H1 (cell line): ENCODE measurements around the gene PRDM2. TPM values are rescaled to one million over a fixed set of nuclear protein-coding genes. Genes with fewer than 3 reads are reported as not detected.

ENCODE experiments used
- CTCF ChIA-PET: fragments of 300-600 bp; sonication (Branson Sonifier 250); formaldehyde crosslinking; loops from one replicate; lab custom pipeline; 2021; ENCODE audit not compliant: partially characterized antibody; lab: Charles Lee
- POLR2A ChIA-PET: fragments of 300-600 bp; sonication (Branson Sonifier 250); formaldehyde crosslinking; loops from one replicate; lab custom pipeline; 2021; ENCODE audit warnings: inconsistent platforms; ENCODE audit not compliant: partially characterized antibody; lab: Charles Lee
- DNase-seq, 2 experiments: peaks; one replicate each; pipeline versions ENCODE4 v3.0.0 to v3.0.0-alpha.2; 2010 to 2022; ENCODE audit warnings: low spot score in 2 of 2, low read depth in 1 of 2, mixed read lengths in 1 of 2
- FAIRE-seq: peaks from 2 replicates; lab custom pipeline; 2011; peaks lifted over from hg19 to GRCh38; lab: Jason Lieb, UNC
- H2AFZ ChIP-seq: 2 replicates; pipeline ENCODE4 v1.8.1; 2012; ENCODE audit warnings: low read length, inconsistent platforms
- H2AK5ac ChIP-seq: 2 replicates; pipeline ENCODE4 v1.6.1; 2013; ENCODE audit warnings: low read depth, low read length
- H2BK120ac ChIP-seq: replicated peaks from 2 replicates; pipeline ENCODE3; 2013; ENCODE audit warnings: low read depth, low read length, inconsistent platforms
- H2BK12ac ChIP-seq: 2 replicates; pipeline ENCODE4 v1.6.1; 2013; ENCODE audit warnings: low read depth, low read length
- H2BK15ac ChIP-seq: 2 replicates; pipeline ENCODE4 v1.6.1; 2013; ENCODE audit warnings: low read length
- H2BK20ac ChIP-seq: 2 replicates; pipeline ENCODE4 v1.6.1; 2013; ENCODE audit warnings: low read length
- H2BK5ac ChIP-seq: 2 replicates; pipeline ENCODE4 v1.6.1; 2013; ENCODE audit warnings: low read depth, low read length
- H3K14ac ChIP-seq: 2 replicates; pipeline ENCODE4 v1.6.1; 2013; ENCODE audit warnings: inconsistent platforms; ENCODE audit not compliant: insufficient read length
- H3K18ac ChIP-seq: 2 replicates; pipeline ENCODE4 v1.6.1; 2013; ENCODE audit warnings: low read length; ENCODE audit errors: extremely low read depth
- H3K23ac ChIP-seq: 2 replicates; pipeline ENCODE4 v1.6.1; 2013; ENCODE audit warnings: inconsistent platforms; ENCODE audit not compliant: insufficient read length
- H3K23me2 ChIP-seq: 2 replicates; pipeline ENCODE4 v1.6.1; 2013; ENCODE audit warnings: low read depth, low read length
- H3K27ac ChIP-seq: 2 replicates; pipeline ENCODE4 v1.6.1; 2011; ENCODE audit warnings: low read depth, low read length, inconsistent platforms
- H3K27me3 ChIP-seq, 4 experiments: replicated peaks in 1 of 4; 1 replicate in 1 of 4; 2 replicates in 3 of 4; pipeline versions ENCODE4 v1.6.1 to v1.8.1; 2011 to 2013; ENCODE audit warnings: low read length in 3 of 4, mild to moderate bottlenecking in 3 of 4, inconsistent platforms in 2 of 4, mixed read lengths in 2 of 4, moderate library complexity in 1 of 4; ENCODE audit not compliant: control insufficient read depth in 3 of 4, insufficient read depth in 3 of 4; ENCODE audit errors: extremely low read depth in 1 of 4
- H3K36me3 ChIP-seq, 4 experiments: 2 replicates each; pipeline versions ENCODE4 v1.6.1 to v1.8.1; 2011 to 2013; ENCODE audit warnings: mild to moderate bottlenecking in 4 of 4, low read length in 3 of 4, moderate library complexity in 2 of 4, control low read depth in 1 of 4, inconsistent platforms in 1 of 4; ENCODE audit not compliant: insufficient read depth in 4 of 4, control insufficient read depth in 2 of 4
- H3K4ac ChIP-seq: replicated peaks from 2 replicates; pipeline ENCODE3; 2013; ENCODE audit warnings: low read length, low read depth, mixed read lengths, inconsistent platforms; ENCODE audit not compliant: insufficient read length
- H3K4me1 ChIP-seq, 4 experiments: replicated peaks in 1 of 4; 1 replicate in 1 of 4; 2 replicates in 3 of 4; pipeline versions ENCODE4 v1.6.1 to v1.8.1; 2011 to 2013; ENCODE audit warnings: low read length in 3 of 4, inconsistent platforms in 2 of 4, mixed read lengths in 1 of 4; ENCODE audit not compliant: insufficient read depth in 4 of 4, control insufficient read depth in 3 of 4
- H3K4me2 ChIP-seq, 2 experiments: 2 replicates each; pipeline versions ENCODE4 v1.6.1 to v1.8.1; 2011 to 2013; ENCODE audit warnings: low read depth in 2 of 2, low read length in 2 of 2, control low read depth in 1 of 2, inconsistent platforms in 1 of 2, mild to moderate bottlenecking in 1 of 2; ENCODE audit not compliant: insufficient read depth in 1 of 2
- H3K4me3 ChIP-seq, 4 experiments: fragments of 200-600, 300-600 bp in 1 of 4; sonication (generic), shearing (Covaris generic), sonication (Bioruptor Twin) in 1 of 4; 2 replicates each; pipeline versions ENCODE4 v1.5.1 to v1.8.1; 2011 to 2016; ENCODE audit warnings: low read length in 4 of 4, low read depth in 3 of 4, control low read depth in 2 of 4, inconsistent platforms in 2 of 4, mild to moderate bottlenecking in 2 of 4, mixed read lengths in 1 of 4, moderate library complexity in 1 of 4; ENCODE audit not compliant: insufficient read depth in 2 of 4; ENCODE audit errors: extremely low read depth in 1 of 4
- H3K56ac ChIP-seq: replicated peaks from 2 replicates; pipeline ENCODE3; 2013; ENCODE audit warnings: low read depth, mild to moderate bottlenecking, mixed read lengths, low read length, inconsistent platforms; ENCODE audit not compliant: insufficient read length
- H3K79me1 ChIP-seq: 2 replicates; pipeline ENCODE4 v1.6.1; 2013; ENCODE audit warnings: low read depth, low read length, control low read depth
- H3K79me2 ChIP-seq, 2 experiments: 2 replicates each; pipeline versions ENCODE4 v1.6.1 to v1.8.1; 2012 to 2013; ENCODE audit warnings: low read length in 2 of 2, mild to moderate bottlenecking in 2 of 2, inconsistent platforms in 1 of 2; ENCODE audit not compliant: insufficient read depth in 2 of 2, control insufficient read depth in 1 of 2
- H3K9ac ChIP-seq, 4 experiments: replicated peaks in 1 of 4; 1 replicate in 1 of 4; 2 replicates in 3 of 4; pipeline versions ENCODE4 v1.6.1 to v1.8.1; 2011 to 2013; ENCODE audit warnings: low read depth in 3 of 4, low read length in 3 of 4, control low read depth in 2 of 4, mild to moderate bottlenecking in 2 of 4, moderate library complexity in 2 of 4, inconsistent platforms in 1 of 4; ENCODE audit errors: extremely low read depth in 1 of 4
- H3K9me3 ChIP-seq, 2 experiments: 2 replicates each; pipeline versions ENCODE4 v1.6.1 to v1.8.1; 2012 to 2013; ENCODE audit warnings: mild to moderate bottlenecking in 2 of 2, moderate library complexity in 2 of 2, control low read depth in 1 of 2, inconsistent platforms in 1 of 2, low read depth in 1 of 2, low read length in 1 of 2, mixed read lengths in 1 of 2; ENCODE audit not compliant: insufficient read depth in 2 of 2
- H4K20me1 ChIP-seq, 2 experiments: replicated peaks in 1 of 2; 2 replicates each; pipeline versions ENCODE3 to v1.8.1; 2011 to 2013; ENCODE audit warnings: inconsistent platforms in 2 of 2, low read length in 2 of 2, mild to moderate bottlenecking in 1 of 2; ENCODE audit not compliant: insufficient read depth in 2 of 2, control insufficient read depth in 1 of 2
- H4K5ac ChIP-seq: 2 replicates; pipeline ENCODE4 v1.6.1; 2013; ENCODE audit warnings: low read length, low read depth, mixed read lengths, inconsistent platforms; ENCODE audit not compliant: insufficient read length
- H4K8ac ChIP-seq: 2 replicates; pipeline ENCODE4 v1.8.0; 2013; ENCODE audit warnings: mild to moderate bottlenecking, moderate library complexity, low read length, inconsistent platforms; ENCODE audit not compliant: insufficient read depth; ENCODE audit errors: extremely low read depth
- H4K91ac ChIP-seq: replicated peaks from 2 replicates; pipeline ENCODE3; 2013; ENCODE audit warnings: low read length, mixed read lengths, inconsistent platforms; ENCODE audit not compliant: insufficient read length
- JUN ChIP-seq: IDR thresholded peaks from 2 replicates; pipeline ENCODE4 v1.6.1; 2011; ENCODE audit warnings: low read depth, mild to moderate bottlenecking, improper control_type of control experiment, low read length
- WGBS, 2 experiments: shearing (Covaris generic) in 1 of 2; methylation state at CpG; one replicate each; pipeline versions ENCODE4 v1.1.6 to v1.1.7; 2013 to 2015; ENCODE audit warnings: low lambda C conversion rate in 2 of 2, mixed read lengths in 2 of 2, inconsistent platforms in 1 of 2, low coverage in 1 of 2, missing lambda C conversion rate in 1 of 2; ENCODE audit not compliant: insufficient replicate concordance in 2 of 2, insufficient coverage in 1 of 2, insufficient read length in 1 of 2; ENCODE audit errors: extremely low coverage in 1 of 2, missing lambda C conversion rate in 1 of 2; 5-methylcytosine and 5-hydroxymethylcytosine counted together
- polyA plus RNA-seq, 7 experiments: library from polyadenylated mRNA; depleted of rRNA in 3 of 7; stranded (reverse) in 5 of 7; unstranded in 2 of 7; fragments of >200 nt in 5 of 7; fragments of 200-250 nt in 2 of 7; gene quantifications; 1 replicate in 5 of 7; 2 replicates in 1 of 7; 4 replicates in 1 of 7; pipeline versions ENCODE4 v1.2.1 to v1.2.3, GENCODE V29; 2011 to 2013; ENCODE audit warnings: missing spikeins in 2 of 7, mixed read lengths in 2 of 7
- total RNA-seq: library from RNA; stranded (reverse); fragmentation: NEBNext Ultra II Directional; extraction: Animal tissue kit (Norgen Biotek cat#: 25700); gene quantifications from 2 replicates; pipeline ENCODE4 v1.2.1, GENCODE V29; 2021

Gene PRDM2
- total and polyA plus RNA-seq, 2 of the 8 experiments (the other 6 are each of a cell fraction or from before 2014, with no cell fraction given): 5.8 to 21.2 TPM

GRCh38 chr1:13753636-13754402 lies 53.8 kb downstream of the PRDM2 start:
- Histone ChIP-seq H3K4me2 (no peak overlapping the region), H2BK120ac (no peak overlapping the region), H2BK15ac (no peak overlapping the region), H2AFZ (no peak overlapping the region), H3K79me2 (peaks cover 3 to 56% of the 10 kb centered on the region in 2 experiments; a peak in 2 of 4 replicates), H3K14ac (no peak overlapping the region), H2BK12ac (no peak overlapping the region), H3K4me1 (peaks cover 0 to 6% (median 2%) of the 10 kb centered on the region in 4 experiments; a peak in 3 of 7 replicates), H2BK20ac (no peak overlapping the region), H4K20me1 (peaks cover 14 to 15% of the 10 kb centered on the region in 2 experiments), H3K27ac (no peak overlapping the region), H2AK5ac (no peak overlapping the region), H3K4ac (no peak overlapping the region), H3K23ac (no peak overlapping the region), H2BK5ac (no peak overlapping the region), H3K23me2 (0 out of 2 replicates have a peak, but pooled peaks cover 1% of the 10 kb centered on the region), H3K9ac (no peak overlapping the region), H3K4me3 (no peak overlapping the region), H4K8ac (no peak overlapping the region), H3K27me3 (peaks cover 0 to 2% (median 0%) of the 10 kb centered on the region in 4 experiments; a peak in 1 of 7 replicates), H3K79me1 (no peaks in the 10 kb centered on the region), H4K91ac (no peak overlapping the region), H3K56ac (no peak overlapping the region), H3K18ac (no peak overlapping the region), H3K36me3 (no peaks in the 10 kb centered on the region), H4K5ac (no peak overlapping the region), H3K9me3 (no peaks in the 10 kb centered on the region)
- ChIA-PET POLR2A (no interaction called here), CTCF (interaction anchor here (0.8 to 1.8 kb wide), 4 partner anchors 11 to 60 kb away, joined by 3 to 9 read pairs (median 4); no protein-coding TSS in a partner anchor)
- no peak for DNase-seq
- TF ChIP-seq JUN: no peak
- WGBS, 2 experiments: 88% methylated on average over 5 of the region's 5 CpGs; no CpG with 5 or more reads in 1 of the 2 experiments
- no peak for FAIRE-seq
